ENCODE results near the gene PTPRQ.
A peak's percentile ranks its signal among the peaks of the same experiment; 100 is the strongest.
"Not testable (repeated sequence)": the region's sequence is repeated elsewhere in the genome, so short reads cannot be mapped to it uniquely, and the experiment has no call there.

PTPRQ gene

DNA sequence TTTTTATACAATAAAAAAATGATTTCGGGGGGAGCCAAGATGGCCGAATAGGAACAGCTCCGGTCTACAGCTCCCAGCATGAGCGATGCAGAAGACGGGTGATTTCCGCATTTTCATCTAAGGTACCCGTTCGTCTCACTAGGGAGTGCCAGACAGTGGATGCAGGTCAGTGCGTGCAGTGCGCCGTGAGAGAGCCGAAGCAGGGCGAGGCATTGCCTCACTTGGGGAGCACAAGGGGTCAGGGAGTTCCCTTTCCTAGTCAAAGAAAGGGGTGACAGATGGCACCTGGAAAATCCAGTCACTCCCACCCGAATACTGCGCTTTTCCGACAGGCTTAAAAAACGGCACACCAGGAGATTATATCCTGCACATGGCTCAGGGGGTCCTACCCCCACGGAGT is 17.8 kb downstream of the PTPRQ start:
- not testable (repeated sequence) for H3K4me3 ChIP-seq (ENCODE audit: low read depth, low read length); DNase-seq (ENCODE audit: low read depth)

DNA sequence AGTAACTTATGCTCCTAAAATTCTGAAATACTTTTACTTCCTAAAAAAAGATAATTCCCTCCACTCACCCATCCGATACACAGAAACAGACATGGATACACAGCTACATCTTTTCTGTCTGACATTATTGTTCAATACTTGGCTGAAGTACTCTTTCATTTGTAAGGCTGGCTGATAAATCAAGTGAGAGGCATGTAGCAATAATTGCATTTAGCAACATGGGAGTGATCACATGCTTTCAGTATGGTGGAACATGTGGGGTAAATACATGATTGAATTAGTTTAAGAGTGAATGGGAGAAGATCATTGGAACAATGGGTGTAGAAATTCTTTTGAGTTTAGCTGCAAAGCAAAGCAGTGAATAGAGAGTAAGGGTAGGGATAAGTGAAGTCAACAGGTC is 25.6 kb downstream of the PTPRQ start:
- no peak overlapping the region for H3K4me3 ChIP-seq (ENCODE audit: low read depth, low read length)
- no peak for DNase-seq (ENCODE audit: low read depth)

DNA sequence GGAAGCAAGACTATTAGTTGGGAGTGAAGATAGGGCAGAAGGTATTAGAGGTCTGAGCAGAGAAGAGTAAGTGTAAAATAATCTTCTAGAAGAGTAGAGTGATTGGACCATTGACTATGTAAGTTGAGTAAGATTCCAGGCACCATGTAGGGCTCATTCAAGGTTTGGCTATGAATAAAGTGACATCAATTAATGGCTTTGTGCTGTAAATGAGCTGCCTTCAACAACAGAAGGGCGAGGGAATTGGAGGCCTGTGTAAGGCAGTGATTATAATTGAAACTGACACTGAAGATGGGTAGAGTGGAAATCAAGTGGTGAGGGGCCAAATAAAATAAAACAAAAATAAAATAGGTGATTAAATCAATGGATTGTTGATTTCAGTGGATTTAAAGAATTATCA is 26.4 kb downstream of the PTPRQ start:
- no peak overlapping the region for H3K4me3 ChIP-seq (ENCODE audit: low read depth, low read length)
- DNase-seq (ENCODE audit: low read depth) = no peak

DNA sequence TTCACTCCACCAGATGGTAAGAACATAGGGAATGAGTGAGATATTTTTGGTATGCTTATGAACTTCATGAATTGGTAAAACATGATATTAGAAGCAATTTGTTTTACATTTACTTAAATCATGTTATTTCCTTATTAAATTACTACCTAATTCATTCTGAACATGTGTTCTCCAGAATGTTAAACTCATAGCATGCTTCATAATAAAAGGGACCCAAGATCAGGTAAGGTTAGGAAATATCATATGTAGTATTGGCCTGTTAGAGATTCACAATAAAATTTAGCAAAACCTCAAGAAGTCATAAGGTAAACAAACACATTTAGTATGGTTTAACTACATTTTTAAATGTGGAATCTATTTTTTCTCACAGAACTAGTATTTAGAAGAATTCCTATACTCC is 28.2 kb downstream of the PTPRQ start:
- no peak overlapping the region for H3K4me3 ChIP-seq (ENCODE audit: low read depth, low read length)
- no peak for DNase-seq (ENCODE audit: low read depth)

DNA sequence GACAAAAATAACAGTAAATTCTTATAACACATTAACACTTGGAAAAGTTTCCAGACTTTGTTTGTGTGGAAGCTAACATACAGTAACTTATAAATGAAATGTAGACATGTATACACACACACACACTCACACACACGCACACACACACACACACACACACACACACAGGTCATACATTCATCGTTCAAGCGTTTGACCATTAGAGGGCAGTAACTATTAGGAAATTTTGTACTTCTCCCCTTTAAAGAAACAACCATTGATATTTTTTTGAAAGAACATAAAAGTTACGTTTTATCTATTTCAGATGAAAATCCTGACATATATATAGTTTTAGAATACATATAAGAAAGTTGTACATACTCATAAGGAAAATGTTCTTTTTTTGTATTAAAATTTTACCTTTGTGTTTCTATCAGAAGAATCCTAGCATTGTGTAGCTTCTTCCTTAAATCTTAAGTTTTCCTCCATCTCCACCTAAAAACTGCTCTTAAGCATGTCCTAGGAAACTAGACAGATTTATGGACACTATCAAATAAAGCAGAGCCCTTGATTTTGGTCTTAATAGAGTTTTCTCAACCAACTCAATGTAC is 29.0 kb downstream of the PTPRQ start:
- DNase-seq (ENCODE audit: low read depth) = peak; percentile 57

DNA sequence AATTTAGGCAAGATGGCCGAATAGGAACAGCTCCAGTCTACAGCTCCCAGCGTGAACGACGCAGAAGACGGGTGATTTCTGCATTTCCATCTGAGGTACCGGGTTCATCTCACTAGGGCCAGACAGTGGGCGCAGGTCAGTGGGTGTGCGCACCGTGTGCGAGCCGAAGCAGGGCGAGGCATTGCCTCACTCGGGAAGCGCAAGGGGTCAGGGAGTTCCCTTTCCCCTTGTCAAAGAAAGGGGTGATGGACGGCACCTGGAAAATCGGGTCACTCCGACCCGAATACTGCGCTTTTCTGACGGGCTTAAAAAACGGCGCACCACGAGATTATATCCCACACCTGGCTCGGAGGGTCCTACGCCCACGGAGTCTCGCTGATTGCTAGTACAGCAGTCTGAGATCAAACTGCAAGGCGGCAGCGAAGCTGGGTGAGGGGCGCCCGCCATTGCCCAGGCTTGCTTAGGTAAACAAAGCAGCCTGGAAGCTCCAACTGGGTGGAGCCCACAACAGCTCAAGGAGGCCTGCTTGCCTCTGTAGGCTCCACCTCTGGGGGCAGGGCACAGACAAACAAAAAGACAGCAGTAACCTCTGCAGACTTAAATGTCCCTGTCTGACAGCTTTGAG is 33.6 kb downstream of the PTPRQ start:
- DNase-seq (ENCODE audit: low read depth); H3K4me3 ChIP-seq (ENCODE audit: low read depth, low read length): not testable (repeated sequence)

More for the DNA sequence above, 29.0 kb downstream of the PTPRQ start:
- H3K4me3 ChIP-seq (ENCODE audit: low read depth, low read length) = no peak overlapping the region

DNA sequence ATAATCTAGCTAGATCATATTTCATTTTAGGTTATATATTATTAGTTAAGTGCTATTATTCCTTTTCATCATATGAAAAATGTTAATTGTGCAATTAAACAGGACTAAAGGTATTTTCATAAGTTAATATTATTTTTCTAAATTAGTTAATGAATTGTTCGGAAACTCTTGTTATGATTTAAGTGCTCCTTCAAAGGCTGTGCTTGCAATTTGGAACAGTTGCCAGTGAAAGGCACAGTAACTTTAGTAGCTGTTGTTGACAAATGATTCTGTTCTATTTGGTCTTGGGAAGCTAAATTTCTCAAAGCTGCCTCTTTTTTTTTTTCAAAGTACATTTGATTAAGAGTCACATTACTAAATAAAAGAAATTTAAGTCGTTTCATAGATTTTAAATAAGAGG is 40.7 kb downstream of the PTPRQ start:
- no peak for DNase-seq (ENCODE audit: low read depth)
- H3K4me3 ChIP-seq (ENCODE audit: low read depth, low read length) = no peak overlapping the region

DNA sequence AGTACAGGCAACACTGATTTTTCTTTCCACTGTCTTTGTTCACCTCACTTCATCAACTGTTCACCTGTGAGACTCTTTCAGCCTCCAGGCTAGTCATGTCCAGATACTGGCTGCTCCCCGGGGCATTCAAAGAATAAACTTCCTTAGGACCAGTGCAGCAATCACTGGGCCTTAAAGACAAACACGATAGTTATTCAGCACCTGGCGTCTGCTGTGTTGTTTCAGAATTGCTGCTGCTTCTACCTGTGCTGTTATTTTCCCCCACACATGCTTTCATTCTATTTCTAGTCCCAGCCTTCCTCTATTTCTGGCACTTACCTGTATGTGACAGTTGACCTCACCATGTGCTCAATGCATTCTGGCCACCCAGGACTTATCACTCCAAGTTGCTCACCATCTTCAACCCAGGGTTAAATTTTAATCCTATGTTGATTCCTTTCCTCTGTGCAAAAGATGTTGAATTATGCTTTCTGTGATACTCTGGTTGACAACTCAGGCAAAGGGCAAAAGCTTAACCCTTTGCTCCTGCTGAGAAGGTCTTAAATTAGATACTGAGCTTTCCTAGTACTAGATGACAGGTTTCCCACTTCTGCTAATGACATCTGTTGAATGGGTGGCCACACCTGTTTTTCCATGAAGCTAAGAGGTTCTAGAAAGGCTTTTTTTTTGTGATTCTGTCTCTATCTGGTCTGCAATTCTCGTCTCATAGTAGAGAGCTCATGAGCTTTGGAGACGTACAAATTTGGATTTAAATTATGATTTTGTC is 41.4 kb downstream of the PTPRQ start:
- no peak overlapping the region for H3K4me3 ChIP-seq (ENCODE audit: low read depth, low read length)
- DNase-seq (ENCODE audit: low read depth) = no peak

DNA sequence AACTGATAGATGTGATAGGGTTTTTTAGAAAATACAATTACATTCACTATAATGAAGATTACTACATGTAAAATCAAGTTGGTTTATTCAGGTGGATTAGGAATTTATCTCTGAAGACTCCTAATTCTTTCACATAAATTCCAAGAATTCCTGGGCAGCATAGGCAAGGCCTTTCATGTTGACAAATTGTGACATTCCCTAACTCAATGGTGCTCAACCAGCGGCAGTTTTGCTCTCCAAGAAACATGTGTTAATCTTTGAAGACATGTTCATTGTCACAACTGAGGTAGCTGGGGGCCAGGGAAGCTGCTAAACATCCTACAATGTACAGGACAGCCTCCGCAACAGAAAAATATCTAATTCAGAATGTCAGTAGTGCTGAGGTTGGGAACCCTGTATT is 46.3 kb downstream of the PTPRQ start:
- H3K4me3 ChIP-seq (ENCODE audit: low read depth, low read length) = no peak overlapping the region
- no peak for DNase-seq (ENCODE audit: low read depth)

DNA sequence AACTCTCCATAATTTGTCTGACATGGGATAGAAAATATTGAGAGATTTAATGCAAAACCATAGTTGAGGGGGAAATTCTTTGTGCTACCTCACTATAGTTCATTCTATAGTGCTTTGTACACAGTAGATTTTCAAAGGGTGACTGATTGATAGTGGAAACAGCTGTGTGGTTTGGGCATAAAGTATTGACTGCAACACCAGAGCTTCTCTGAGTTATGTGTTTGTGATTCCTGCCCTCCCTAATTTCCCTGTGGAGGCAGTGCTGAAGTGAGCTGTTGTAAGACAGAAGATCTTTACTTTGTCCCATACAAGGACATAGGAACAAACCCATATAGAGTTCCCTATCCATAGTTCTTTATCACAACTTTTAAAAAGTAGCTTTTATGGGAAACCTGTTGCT is 47.1 kb downstream of the PTPRQ start:
- no peak for DNase-seq (ENCODE audit: low read depth)

DNA sequence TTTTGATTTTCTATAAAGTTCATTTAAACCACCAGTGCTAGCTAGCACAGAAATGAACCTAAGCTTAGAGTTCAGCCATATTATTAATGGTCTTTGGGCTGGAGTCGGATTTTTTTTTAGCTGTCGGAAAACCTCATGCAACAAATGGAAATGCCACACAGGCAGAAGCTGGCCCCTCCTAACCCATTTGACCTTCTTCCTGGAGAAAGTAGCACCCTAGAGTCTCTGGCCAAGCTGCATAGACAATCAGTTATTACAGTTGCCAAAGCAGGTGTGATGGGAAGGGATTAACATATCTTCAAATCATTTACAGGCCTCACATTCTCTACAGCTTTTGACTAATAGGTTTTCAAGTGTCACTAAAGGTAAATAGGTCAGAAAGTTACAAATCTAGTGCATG is 49.4 kb downstream of the PTPRQ start:
- H3K4me3 ChIP-seq (ENCODE audit: low read depth, low read length) = no peak overlapping the region
- DNase-seq (ENCODE audit: low read depth) = no peak

More for the DNA sequence above, 47.1 kb downstream of the PTPRQ start:
- no peak overlapping the region for H3K4me3 ChIP-seq (ENCODE audit: low read depth, low read length)

DNA sequence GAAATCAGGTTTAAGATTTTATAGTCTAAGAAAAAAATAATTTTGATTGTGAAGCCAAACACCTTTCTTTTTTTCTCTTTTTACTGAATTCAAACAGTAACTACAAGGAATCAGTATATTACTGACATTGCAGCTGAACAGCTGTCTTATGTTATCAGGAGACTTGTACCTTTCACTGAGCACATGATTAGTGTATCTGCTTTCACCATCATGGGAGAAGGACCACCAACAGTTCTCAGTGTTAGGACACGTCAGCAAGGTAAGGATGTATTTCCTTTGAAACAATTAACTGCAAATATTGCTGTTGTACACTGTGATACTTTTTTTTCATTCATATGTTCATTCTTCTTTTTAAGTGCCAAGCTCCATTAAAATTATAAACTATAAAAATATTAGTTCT is 50.8 kb downstream of the PTPRQ start:
- no peak for DNase-seq (ENCODE audit: low read depth)
- no peak overlapping the region for H3K4me3 ChIP-seq (ENCODE audit: low read depth, low read length)

DNA sequence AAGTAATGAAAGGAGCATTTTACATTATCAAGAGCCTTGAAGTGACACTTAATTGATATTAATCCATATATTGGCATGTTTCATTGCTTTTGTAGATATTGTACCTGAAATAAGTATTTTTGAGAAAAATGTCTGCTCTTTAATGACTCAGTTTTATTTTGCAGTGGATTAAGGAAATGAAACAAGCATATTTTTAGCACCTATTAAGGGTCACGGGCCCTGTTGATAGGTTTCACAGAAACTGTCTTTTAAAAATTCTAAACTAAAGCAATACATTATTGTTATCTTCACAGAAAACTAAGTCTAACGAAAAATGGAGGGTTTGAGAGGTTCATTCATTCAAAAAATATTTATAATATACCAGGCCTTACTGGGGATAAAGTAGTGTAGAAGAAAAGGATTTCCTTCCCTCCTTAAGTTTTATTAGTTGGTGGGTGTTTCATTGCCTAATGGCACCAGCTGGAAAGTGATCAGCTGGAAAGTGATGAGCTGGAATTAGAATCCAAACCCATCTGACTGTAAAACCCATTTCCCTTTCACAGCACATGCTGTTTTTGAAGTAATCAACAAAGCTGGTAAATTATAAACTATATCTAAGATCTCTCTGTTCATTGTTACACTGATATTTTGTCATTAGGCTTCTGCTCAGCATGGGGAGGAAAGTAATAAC is 54.2 kb downstream of the PTPRQ start:
- DNase-seq (ENCODE audit: low read depth) = no peak
- no peak overlapping the region for H3K4me3 ChIP-seq (ENCODE audit: low read depth, low read length)

DNA sequence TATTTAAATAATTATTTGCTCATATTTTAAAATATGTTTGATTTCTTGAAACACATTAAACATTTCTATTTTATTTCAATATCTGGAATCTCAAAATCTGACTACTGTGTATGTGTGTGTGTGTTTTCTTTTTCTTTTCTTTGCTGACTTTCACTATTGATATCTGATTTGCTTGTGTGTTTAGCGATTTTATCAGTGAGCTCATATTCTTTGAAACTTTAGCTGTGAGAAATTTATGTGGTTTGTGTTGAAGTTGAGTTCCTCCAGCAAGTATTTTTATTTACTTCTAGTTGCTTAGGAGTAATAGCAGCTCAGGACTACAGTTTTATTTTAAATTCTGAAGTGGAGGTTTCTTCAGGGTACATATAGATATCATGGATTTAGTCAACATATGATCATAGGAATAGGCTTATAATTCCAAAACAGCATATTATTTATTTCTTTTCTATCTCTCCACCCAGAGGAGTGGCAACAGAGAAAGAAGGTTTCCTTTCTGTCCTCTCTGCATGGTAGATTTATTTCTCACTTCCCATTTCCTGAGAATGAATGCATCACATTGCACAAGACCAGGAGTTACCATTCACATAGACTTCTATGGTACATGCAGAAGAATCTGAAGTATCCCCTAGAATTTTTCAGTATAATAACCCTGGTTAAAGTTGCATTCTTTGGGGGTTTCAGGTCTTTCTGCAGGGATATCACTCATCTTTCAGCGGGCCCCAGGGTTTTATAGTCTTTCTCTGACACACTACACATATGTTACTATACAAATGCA is 60.5 kb downstream of the PTPRQ start:
- no peak overlapping the region for H3K4me3 ChIP-seq (ENCODE audit: low read depth, low read length)
- DNase-seq (ENCODE audit: low read depth) = peak; percentile 45

DNA sequence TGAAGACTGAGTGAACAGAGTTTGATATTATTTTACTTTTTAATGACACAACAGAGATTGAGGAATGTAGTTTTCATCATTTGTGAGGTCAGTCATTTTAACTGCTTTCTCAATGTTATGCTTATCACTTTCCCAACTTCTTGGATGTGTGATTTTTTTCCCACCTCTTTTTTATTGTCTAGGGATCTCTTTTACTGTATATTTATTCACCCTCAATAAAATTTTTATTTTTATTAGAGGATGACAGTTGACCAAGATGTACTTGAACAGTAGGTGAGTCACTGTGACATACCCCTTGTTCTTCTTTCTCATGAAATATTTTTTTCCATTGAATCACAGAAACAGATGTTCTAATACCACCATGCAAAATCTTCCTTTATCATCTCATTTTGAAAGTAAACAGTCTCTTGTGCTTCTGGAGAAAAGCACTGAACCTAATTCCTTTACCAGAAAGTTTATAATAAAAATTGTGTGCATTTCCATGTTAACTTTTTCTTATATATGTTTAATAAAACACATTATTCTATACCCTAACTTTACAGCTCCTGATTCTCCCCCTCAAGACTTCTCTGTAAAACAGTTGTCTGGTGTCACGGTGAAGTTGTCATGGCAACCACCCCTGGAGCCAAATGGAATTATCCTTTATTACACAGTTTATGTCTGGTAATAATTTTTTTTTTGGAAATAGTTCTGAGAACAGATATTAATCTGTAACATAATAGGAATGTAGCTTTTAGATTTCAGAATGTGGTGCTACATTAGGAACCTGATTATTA is 65.9 kb downstream of the PTPRQ start:
- peak; percentile 77 for DNase-seq (ENCODE audit: low read depth)
- H3K4me3 ChIP-seq (ENCODE audit: low read depth, low read length) = no peak overlapping the region

DNA sequence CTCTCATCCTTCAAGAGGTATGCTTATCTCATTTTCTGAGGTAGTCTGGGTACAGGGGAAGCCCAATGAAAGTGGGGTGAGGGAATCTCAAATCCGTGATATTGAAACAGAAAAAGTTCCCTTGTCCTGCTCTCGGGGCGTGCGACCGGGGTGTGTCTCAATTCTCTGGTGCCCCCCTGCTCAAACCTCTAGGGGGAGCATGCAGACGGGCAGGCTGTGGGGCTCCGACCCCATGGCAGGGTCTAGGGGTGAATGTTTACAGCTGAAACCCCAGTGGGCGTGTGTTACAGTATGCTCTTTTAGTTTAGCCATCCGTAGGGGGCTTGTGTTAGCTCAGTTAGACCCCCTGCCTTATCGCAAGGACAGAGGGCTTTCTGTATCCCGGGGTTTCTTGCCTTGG is 68.7 kb downstream of the PTPRQ start:
- no peak overlapping the region for H3K4me3 ChIP-seq (ENCODE audit: low read depth, low read length)
- no peak for DNase-seq (ENCODE audit: low read depth)

DNA sequence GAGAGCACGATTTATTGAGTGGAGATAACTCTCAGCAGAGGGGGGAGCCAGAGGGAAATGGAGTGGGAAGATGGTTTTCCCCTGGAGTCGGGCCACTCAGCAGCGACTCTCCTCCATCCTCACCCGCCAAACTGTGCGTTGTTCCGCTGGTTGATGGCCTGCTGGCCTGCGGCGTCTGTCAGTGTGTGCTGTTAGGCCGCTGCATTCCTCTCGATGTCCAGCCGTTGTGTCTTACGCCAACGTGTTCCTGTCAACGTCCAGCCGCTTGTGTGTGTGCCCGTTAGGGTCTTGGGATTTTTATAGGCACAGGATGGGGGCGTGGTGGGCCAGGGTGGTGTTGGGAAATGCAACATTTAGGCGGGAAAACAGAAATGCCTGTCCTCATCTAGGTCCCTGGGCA is 69.2 kb downstream of the PTPRQ start:
- DNase-seq (ENCODE audit: low read depth) = no peak
- H3K4me3 ChIP-seq (ENCODE audit: low read depth, low read length) = no peak overlapping the region

DNA sequence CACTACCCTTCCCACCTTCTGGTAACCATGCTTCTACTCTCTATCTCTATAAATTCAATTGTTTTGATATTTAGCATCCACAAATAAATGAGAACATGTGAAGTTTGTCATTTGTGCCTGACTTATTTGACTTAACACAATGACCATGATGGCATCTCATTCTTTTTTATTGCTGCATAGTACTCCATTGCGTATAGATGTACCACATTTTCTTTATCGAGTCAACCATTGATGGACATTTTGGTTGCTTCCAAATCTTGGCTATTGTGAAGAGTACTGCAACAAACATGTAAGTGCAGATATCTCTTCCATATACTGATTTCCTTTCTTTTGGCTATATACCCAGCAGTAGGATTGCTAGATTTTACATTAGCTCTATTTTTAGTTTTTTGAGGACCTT is 73.6 kb downstream of the PTPRQ start:
- no peak for DNase-seq (ENCODE audit: low read depth)
- H3K4me3 ChIP-seq (ENCODE audit: low read depth, low read length) = no peak overlapping the region

DNA sequence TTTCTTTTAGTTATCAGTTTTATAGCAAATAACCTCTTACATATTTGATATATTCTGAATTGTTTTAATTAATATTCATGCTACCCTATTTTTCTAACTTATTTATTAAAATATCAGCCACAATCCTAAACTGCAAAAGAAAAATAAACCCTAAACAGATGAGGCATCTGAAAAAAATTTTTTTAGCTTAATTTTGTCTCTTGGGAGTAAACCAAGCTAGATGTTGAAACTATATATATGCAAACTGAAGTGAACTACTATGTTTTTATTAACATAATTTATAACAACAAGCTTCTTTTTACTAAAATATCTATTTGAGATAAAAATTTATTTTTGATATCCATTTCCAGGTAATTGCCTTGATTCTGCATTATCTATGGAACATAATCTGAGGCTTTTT is 87.6 kb downstream of the PTPRQ start:
- H3K4me3 ChIP-seq (ENCODE audit: low read depth, low read length) = no peak overlapping the region
- no peak for DNase-seq (ENCODE audit: low read depth)
